H1 (cell line): ENCODE measurements around the gene NDRG2. TPM values are rescaled to one million over a fixed set of nuclear protein-coding genes. Genes with fewer than 3 reads are reported as not detected.

Experiments
- ASH2L ChIP-seq: fragments of 200-600, 300-600 bp; sonication (generic); IDR thresholded peaks from one replicate; pipeline ENCODE4 v1.7.1; 2017; ENCODE audit warnings: low read length
- BACH1 ChIP-seq: IDR thresholded peaks from 2 replicates; pipeline ENCODE4 v1.6.1; 2012; ENCODE audit warnings: low read length, improper control_type of control experiment
- CEBPB ChIP-seq: IDR thresholded peaks from 2 replicates; pipeline ENCODE4 v1.6.1; 2012; ENCODE audit warnings: low read depth, low read length
- CTBP2 ChIP-seq: IDR thresholded peaks from 2 replicates; pipeline ENCODE4 v1.7.0; 2011; ENCODE audit warnings: borderline replicate concordance, mild to moderate bottlenecking, moderate library complexity, mixed read lengths, low read length; ENCODE audit not compliant: insufficient read depth, insufficient read length
- EGR1 ChIP-seq: IDR thresholded peaks from 2 replicates; pipeline ENCODE4 v1.6.1; 2011; ENCODE audit warnings: low read depth, low read length, borderline replicate concordance
- EZH2 ChIP-seq: fragments of 200-600 bp; sonication (generic); IDR thresholded peaks from 2 replicates; pipeline ENCODE4 v1.7.1; 2012; ENCODE audit warnings: low read depth, mild to moderate bottlenecking, moderate library complexity, low read length, inconsistent platforms; ENCODE audit not compliant: severe bottlenecking
- GTF2F1 ChIP-seq: IDR thresholded peaks from 2 replicates; pipeline ENCODE4 v1.6.1; 2012; ENCODE audit warnings: low read depth, low read length, improper control_type of control experiment, borderline replicate concordance
- HDAC6 ChIP-seq: IDR thresholded peaks from one replicate; pipeline ENCODE4 v1.7.1; 2012; ENCODE audit warnings: low read depth, mild to moderate bottlenecking, inconsistent platforms, low read length, moderate library complexity
- KDM4A ChIP-seq: IDR thresholded peaks from one replicate; pipeline ENCODE4 v1.7.1; 2012; ENCODE audit warnings: low read depth, mild to moderate bottlenecking, moderate library complexity, low read length, inconsistent platforms; ENCODE audit not compliant: severe bottlenecking
- MAX ChIP-seq: IDR thresholded peaks from 2 replicates; pipeline ENCODE4 v1.6.1; 2012; ENCODE audit warnings: inconsistent platforms
- SIN3A ChIP-seq, 2 experiments: IDR thresholded peaks in 1 of 2; conservative IDR thresholded peaks in 1 of 2; 2 replicates each; pipeline ENCODE4 v1.6.1; 2011 to 2012; ENCODE audit warnings: low read length in 2 of 2, improper control_type of control experiment in 1 of 2, low read depth in 1 of 2, mild to moderate bottlenecking in 1 of 2
- SRF ChIP-seq: IDR thresholded peaks from 2 replicates; pipeline ENCODE4 v1.6.1; 2011; ENCODE audit warnings: mild to moderate bottlenecking, low read depth, low read length, moderate library complexity
- polyA plus RNA-seq, 7 experiments: library from polyadenylated mRNA; depleted of rRNA in 3 of 7; stranded (reverse) in 5 of 7; unstranded in 2 of 7; fragments of >200 nt in 5 of 7; fragments of 200-250 nt in 2 of 7; gene quantifications; 1 replicate in 5 of 7; 2 replicates in 1 of 7; 4 replicates in 1 of 7; pipeline versions ENCODE4 v1.2.1 to v1.2.3, GENCODE V29; 2011 to 2013; ENCODE audit warnings: missing spikeins in 2 of 7, mixed read lengths in 2 of 7
- total RNA-seq: library from RNA; stranded (reverse); fragmentation: NEBNext Ultra II Directional; extraction: Animal tissue kit (Norgen Biotek cat#: 25700); gene quantifications from 2 replicates; pipeline ENCODE4 v1.2.1, GENCODE V29; 2021

NDRG2 gene
- total and polyA plus RNA-seq, 2 of the 8 experiments (the other 6 are each of a cell fraction or from before 2014, with no cell fraction given) = 29.9 to 48.6 TPM

GRCh38 chr14:21025371-21026273, 761 bp upstream of the NDRG2 start (continued):
- peak; percentile 60 for TF ChIP-seq ASH2L
- peak; percentile 32 for TF ChIP-seq KDM4A
- TF ChIP-seq HDAC6 = no peak
- peak; percentile 47; the same call in 1 of the 2 replicates for TF ChIP-seq BACH1
- TF ChIP-seq SIN3A (conservative IDR thresholded peaks at IDR 0.05 in 1 of 2, IDR thresholded peaks at IDR 0.05 in 1 of 2; ENCODE audit: low read depth in 1 of 2, low read length in 2 of 2) = no peak
- no peak for TF ChIP-seq SRF
- peak; percentile 59; the same call in 1 of the 2 replicates for TF ChIP-seq EGR1
- TF ChIP-seq MAX = peak; percentile 90
- no peak for TF ChIP-seq CEBPB
- peak; percentile 46 for TF ChIP-seq CTBP2
- TF ChIP-seq GTF2F1 = no peak
- no peak for TF ChIP-seq EZH2
